SK-N-MC (cell line): ENCODE data around the gene PTPRN2.

Experiments used
- DNase-seq: peaks from one replicate; pipeline ENCODE4 v3.0.0-alpha.2; 2011; ENCODE audit warnings: low read depth, low spot score
- H3K27ac ChIP-seq: fragments of 200-600 bp; sonication (generic); 2 replicates; pipeline ENCODE4 v1.5.1; 2016; ENCODE audit warnings: mixed run types
- H3K36me3 ChIP-seq: fragments of 200-600 bp; sonication (generic); 2 replicates; pipeline ENCODE4 v1.6.1; 2017; ENCODE audit warnings: antibody characterized with exemption, low read length, mixed read lengths; ENCODE audit not compliant: insufficient read depth
- H3K4me3 ChIP-seq: fragments of 200-600 bp; sonication (generic); 2 replicates; pipeline ENCODE4 v1.5.1; 2016
- H3K9ac ChIP-seq: fragments of 200-600 bp; sonication (generic); 2 replicates; pipeline ENCODE4 v1.8.0; 2017; ENCODE audit warnings: mixed run types, mixed read lengths; ENCODE audit not compliant: insufficient read length
- H3K9me3 ChIP-seq: fragments of 200-600 bp; sonication (generic); 2 replicates; pipeline ENCODE4 v1.6.1; 2017; ENCODE audit warnings: low read depth, mild to moderate bottlenecking, antibody characterized with exemption, low read length, moderate library complexity, mixed read lengths
- EZH2 ChIP-seq: fragments of 200-600 bp; sonication (generic); IDR thresholded peaks from one replicate; pipeline ENCODE4 v1.6.1; 2017; ENCODE audit warnings: antibody characterized with exemption
- FOXP2 ChIP-seq: optimal IDR thresholded peaks from 2 replicates; pipeline ENCODE3; 2011; ENCODE audit warnings: mild to moderate bottlenecking, moderate library complexity; ENCODE audit not compliant: insufficient read depth; ENCODE audit errors: extremely low read length, control extremely low read depth
- POLR2AphosphoS5 ChIP-seq: IDR thresholded peaks from 2 replicates; pipeline ENCODE4 v1.6.1; 2012; ENCODE audit warnings: mild to moderate bottlenecking, low read depth, low read length, borderline replicate concordance

PTPRN2 gene

DNA sequence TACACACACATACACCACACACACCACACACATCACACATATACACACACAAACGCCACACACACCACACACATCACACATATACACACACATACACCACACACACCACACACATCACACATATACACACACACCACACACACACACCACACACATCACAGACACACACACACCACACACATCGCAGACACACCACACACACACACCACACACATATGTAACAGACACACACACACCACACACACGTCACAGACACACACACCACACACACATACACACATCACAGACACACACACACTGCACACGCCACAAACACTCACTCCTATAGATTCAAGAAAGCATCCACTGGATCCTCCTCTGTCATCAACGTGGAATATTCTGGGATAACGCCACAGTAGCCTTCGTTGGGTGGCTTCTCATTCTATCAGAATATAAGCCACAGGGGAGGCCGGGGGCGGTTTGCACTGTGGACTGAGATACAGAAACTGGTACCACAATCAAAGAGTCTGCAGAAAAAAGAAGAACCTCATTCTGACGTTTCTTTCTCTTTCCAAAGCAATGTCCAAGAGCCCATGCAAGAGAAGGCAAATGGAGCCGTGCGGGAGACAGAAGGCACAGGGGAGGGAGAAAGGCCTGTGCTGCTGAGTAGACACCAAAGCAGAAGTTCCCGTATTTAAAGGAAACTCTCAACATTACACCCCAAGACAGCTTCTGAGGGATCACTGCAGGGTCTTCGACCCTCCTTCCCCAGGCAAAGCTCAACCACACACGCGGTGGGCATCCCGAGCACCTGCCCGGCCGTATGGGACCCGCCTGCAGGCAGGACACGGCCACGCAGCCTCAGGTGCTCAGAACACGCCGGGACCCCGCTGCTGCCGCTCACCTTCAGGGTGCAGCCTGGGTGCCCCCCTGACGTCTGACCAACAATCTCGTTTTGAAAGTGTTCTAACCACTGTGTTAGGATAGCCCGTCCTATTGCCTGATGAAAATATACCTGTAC, 929.6 kb downstream of the PTPRN2 start:
- no peak for TF ChIP-seq POLR2AphosphoS5
- no peak for TF ChIP-seq FOXP2
- no peak for TF ChIP-seq EZH2
- H3K9ac ChIP-seq = no peak overlapping the region
- H3K9me3 ChIP-seq = no peaks in the 10 kb centered on the region
- H3K4me3 ChIP-seq = no peak overlapping the region
- no peaks in the 10 kb centered on the region for H3K36me3 ChIP-seq
- H3K27ac ChIP-seq = no peak overlapping the region
- DNase-seq = no peak

DNA sequence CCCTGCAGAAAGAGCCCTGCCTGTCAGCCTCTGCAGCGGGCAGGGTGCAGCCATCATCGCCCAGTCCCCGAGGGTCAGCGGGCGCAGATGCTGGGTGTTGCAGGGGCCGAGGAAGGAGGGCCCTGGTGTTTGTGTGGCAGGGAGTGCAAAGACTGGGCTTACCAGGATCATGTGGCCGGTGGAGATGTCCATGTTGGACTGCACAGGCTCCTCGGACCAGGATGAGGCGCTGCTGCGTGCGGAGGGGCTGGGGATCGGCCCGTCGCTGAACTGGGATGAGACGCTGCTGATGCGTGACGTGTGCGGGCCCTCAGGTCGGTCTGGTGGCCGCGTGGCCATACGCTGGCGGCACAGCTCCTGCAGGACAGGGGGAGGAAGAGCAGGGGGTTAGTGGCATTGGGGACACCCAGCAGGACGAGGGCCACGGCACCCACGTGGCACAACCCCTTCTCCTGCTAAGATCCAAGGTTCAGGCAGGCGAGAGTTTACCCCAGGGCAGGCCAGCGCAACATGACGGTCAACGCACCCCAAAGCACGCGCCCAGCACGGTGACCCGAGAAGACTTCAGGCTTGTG, 931.3 kb downstream of the PTPRN2 start:
- Histone ChIP-seq H3K9me3 (no peaks in the 10 kb centered on the region), H3K36me3 (no peaks in the 10 kb centered on the region), H3K9ac (no peak overlapping the region), H3K27ac (no peak overlapping the region), H3K4me3 (no peak overlapping the region)
- no peak for DNase-seq
- TF ChIP-seq FOXP2 (no peak), POLR2AphosphoS5 (no peak), EZH2 (no peak)

DNA sequence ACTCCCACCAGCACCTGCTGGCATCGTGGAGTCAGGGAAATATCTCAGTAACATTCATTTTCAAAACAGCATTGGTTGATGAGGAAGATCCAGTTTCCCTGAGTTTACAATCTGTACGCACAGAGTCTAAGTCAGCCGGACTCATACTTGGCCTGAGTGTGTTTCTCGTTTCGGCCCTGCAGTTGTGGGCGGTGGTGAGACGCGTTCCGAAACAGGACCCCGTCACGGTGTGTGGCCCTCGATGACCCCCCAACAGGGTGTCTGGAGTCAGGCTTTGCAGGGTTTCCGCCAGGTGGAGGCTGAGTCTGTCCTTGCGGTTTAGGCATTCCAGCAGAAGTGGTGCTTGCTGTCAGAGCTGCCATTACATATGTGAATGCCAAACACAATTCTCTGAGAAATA, 933.3 kb downstream of the PTPRN2 start:
- no peaks in the 10 kb centered on the region for H3K9me3 ChIP-seq
- H3K36me3 ChIP-seq = no peaks in the 10 kb centered on the region
- no peak overlapping the region for H3K9ac ChIP-seq
- H3K4me3 ChIP-seq = no peak overlapping the region
- TF ChIP-seq POLR2AphosphoS5 (no peak), EZH2 (no peak), FOXP2 (no peak)
- no peak overlapping the region for H3K27ac ChIP-seq
- no peak for DNase-seq

DNA sequence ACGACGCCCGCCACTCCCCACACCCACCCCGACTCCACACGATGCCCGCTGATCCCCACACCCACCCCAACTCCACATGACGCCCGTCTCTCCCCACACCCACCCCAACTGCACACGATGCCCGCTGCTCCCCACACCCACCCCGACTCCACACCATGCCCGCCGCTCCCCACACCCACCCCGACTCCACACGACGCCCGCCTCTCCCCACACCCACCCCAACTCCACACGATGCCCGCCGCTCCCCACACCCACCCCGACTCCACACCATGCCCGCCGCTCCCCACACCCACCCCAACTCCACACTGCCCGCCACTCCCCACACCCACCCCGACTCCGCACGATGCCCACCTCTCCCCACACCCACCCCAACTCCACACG, 933.8 kb downstream of the PTPRN2 start:
- no peak for DNase-seq
- no peaks in the 10 kb centered on the region for H3K36me3 ChIP-seq
- TF ChIP-seq FOXP2 (no peak), POLR2AphosphoS5 (no peak), EZH2 (no peak)
- H3K9me3 ChIP-seq = no peaks in the 10 kb centered on the region
- H3K4me3 ChIP-seq = no peak overlapping the region
- H3K27ac ChIP-seq = no peak overlapping the region
- no peak overlapping the region for H3K9ac ChIP-seq

DNA sequence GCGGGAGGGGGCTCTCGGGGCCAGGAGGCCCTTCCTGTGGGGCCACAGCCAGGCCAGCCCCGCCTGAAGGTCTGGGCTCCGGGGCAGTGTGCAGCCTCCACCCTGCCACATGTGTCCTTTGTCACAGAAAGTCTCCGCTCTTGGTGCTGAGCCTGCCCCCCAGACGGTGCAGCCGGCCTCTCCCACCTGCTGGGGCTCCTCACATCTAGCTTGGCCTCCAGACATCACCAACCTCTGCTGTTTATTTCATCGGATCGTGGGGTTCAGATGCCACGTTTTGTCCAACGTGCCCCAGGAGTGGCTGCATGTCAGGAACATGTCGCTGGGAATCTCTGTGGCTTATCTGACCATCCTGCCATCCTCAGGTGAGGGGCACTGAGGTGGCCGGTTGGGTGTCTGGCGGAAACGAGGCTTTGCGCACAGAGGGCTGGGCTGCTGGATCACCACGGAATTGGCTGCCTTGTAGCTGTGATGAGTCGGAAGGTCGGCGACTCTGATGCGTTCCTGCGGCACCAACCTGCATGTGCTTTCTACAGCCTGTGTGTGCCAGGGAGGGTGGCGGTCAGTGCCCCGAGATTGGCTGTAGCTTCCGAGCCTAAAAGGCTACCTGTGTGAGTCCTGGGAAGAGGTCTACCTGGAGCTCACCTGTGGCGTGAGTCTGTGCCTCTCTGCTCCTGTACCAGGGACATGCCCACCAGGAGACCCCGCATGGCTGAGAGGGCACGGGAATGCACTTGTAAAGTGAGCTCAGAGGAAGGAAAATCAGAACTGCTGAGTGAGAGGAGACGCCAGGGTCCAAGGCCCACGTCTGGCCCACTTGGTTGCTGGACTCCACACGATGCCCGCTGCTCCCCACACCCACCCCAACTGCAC, 934.4 kb downstream of the PTPRN2 start:
- Histone ChIP-seq H3K4me3 (no peak overlapping the region), H3K9me3 (no peaks in the 10 kb centered on the region), H3K9ac (no peak overlapping the region), H3K36me3 (no peaks in the 10 kb centered on the region), H3K27ac (no peak overlapping the region)
- TF ChIP-seq FOXP2 (no peak), POLR2AphosphoS5 (no peak)
- DNase-seq = no peak

DNA sequence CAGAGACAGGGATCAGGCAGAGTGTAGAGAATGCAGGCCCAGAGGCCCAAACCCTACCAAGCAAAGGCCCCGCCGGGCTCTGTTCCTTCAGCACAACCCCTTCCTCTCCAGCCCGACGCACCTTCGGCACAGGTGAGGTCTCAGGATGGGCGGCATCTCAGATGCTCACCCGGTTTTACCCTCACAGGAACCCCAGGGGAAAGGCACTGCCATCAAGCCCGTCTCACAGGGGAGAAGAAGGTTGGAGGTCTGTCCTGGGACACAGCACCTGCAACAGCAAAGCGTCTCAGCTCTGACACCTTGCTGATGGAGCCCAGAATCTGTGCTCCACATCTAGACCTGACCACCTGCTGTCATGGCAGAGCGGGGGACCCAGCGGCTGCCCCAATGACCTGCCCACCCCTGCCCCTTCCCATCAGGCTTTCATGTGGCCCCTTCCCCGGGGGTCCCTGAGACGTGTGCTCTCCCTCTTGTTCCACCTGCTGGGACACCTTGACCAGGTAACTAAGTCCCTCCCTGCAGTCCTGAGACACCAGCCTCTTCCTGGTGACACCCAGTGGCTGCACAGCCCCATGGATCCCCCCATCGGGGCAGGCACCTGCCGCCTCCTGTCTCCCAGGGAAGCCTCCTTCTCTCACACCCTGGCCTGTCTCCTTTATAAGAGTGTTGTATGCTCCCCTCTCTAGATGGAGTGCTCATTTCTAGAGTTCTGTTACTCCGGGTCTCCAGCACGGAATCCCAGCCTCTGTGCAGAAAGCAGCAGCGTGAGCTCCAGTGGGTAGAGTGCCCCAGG, 935.3 kb downstream of the PTPRN2 start:
- Histone ChIP-seq H3K9me3 (no peaks in the 10 kb centered on the region), H3K4me3 (no peak overlapping the region), H3K36me3 (no peaks in the 10 kb centered on the region), H3K27ac (no peak overlapping the region), H3K9ac (no peak overlapping the region)
- DNase-seq = no peak
- TF ChIP-seq POLR2AphosphoS5 (no peak), EZH2 (no peak), FOXP2 (no peak)

DNA sequence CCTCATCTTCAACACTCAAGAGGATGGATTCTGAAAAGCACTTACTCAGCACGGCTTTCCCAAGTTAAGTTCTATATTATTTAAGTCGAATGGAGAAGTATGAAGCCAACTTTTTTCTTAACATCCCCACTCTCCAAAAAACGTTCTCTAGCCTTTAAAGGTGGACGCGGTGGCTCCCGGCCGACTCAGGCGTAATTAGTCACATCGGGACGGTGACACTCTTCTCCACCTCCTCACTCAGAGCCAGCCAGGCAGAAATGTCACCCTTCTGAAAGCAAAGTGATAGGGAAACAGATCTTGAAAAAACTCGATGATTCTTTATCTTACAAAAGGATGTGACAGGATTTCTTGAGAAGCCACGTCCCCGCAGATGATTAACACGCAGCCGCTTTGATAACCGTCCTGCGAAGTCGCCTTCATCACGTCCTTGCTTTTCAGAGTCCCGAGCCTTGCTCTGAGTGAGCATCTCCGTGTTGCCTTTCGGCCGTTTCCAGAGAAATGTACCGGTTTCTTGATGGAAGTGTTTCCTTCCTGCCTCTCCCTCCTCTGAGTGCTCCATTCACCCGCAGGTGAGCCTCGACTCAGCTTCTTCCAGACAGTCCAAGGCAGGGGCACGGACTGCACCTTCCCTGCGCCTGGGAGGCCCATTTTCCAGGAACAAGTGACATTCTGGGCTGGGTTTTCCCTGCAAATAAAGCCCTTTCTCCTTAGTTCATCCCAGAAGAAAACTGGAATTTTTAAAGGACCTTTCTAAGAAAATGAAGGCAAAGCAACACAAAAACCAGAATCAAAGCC, 936.1 kb downstream of the PTPRN2 start:
- DNase-seq = no peak
- no peak for TF ChIP-seq EZH2
- no peak for TF ChIP-seq POLR2AphosphoS5
- no peak for TF ChIP-seq FOXP2
- no peak overlapping the region for H3K4me3 ChIP-seq
- no peak overlapping the region for H3K9ac ChIP-seq
- H3K9me3 ChIP-seq = no peaks in the 10 kb centered on the region
- no peak overlapping the region for H3K27ac ChIP-seq
- no peaks in the 10 kb centered on the region for H3K36me3 ChIP-seq

DNA sequence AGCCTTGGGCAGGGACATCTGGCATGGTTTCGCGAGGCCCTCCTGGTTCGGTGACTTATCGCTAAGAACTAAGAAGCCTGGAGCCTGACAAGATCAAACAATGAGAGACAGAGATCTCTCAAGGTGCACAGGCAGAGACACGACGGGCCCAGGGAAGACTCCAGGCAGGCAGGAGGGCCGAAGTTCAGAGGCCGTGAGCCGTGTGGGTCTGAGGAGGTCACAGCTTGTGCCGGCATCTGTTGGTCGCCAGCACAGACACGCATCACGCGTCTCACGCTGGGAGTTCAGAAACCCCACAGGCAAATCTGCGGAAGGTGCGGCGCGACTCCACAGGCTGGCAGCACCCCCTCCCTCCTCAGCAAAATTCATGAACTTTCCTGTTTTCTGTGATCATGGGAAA, 936.8 kb downstream of the PTPRN2 start:
- H3K4me3 ChIP-seq = no peak overlapping the region
- TF ChIP-seq POLR2AphosphoS5 (no peak), EZH2 (no peak), FOXP2 (no peak)
- H3K9ac ChIP-seq = no peak overlapping the region
- H3K27ac ChIP-seq = no peak overlapping the region
- DNase-seq = no peak
- no peaks in the 10 kb centered on the region for H3K9me3 ChIP-seq
- H3K36me3 ChIP-seq = no peaks in the 10 kb centered on the region
